Measurements from ENCODE around the gene ASCL5.

ASCL5 gene

DNA sequence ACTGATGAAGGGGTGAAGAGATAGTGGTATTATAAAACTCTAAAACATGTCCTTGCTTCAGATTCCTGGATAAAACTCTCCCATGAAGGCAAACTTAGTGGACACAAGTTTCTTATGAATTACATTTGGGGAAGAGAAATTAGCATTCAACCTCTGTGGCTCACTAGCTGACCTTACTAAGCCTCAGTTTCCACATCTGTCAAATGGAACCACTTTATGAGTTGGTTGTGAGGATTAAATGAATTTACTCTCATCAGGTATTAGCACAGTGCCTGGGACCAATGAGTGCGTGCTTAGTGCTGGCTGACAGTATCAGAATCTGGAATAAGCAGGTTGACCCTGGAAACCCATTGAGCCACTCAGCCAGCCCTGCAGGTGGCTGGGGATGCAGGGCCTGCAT, 17.3 kb downstream of the ASCL5 start:
- Histone ChIP-seq H3K9me3 (ENCODE audit: control insufficient read depth, low read length) (no peaks in the 10 kb centered on the region), H3K4me1 (ENCODE audit: control insufficient read depth, insufficient read depth, low read length, poor library complexity, severe bottlenecking) (peaks cover 3% of the 10 kb centered on the region), H3K36me3 (ENCODE audit: control insufficient read depth, insufficient read depth, low read length) (no peaks in the 10 kb centered on the region), H3K4me3 (ENCODE audit: extremely low read depth, insufficient read depth, low read length, poor library complexity, severe bottlenecking) (no peak overlapping the region), H3K27ac (ENCODE audit: low read depth, low read length, severe bottlenecking) (no peak overlapping the region)
- WGBS, 2 experiments (ENCODE audit: insufficient coverage in 2 of 2), result 100% methylated on average over 1 of the region's 1 CpG

DNA sequence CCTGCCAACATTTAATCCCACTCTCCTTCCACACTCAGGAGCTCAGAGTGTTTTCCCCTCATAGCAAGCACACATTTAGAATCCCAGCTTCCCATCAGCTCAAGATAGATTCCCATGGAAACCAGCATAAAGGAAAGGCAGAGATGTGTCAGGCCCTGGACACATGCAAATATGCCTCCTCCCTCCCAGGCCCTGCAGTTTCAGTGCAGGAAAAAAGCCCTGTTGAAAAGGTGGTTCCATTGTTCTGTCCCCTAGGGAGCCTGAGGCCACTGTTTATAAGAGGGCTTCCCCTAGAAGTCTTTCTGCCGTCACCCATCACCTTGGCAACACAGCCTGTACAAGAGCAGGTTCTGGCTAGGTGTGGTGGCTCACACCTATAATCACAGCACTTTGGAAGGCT, 18.4 kb downstream of the ASCL5 start:
- no peak overlapping the region for H3K4me3 ChIP-seq (ENCODE audit: extremely low read depth, insufficient read depth, low read length, poor library complexity, severe bottlenecking)
- 67% methylated on average over 1 of the region's 1 CpG; no CpG with 5 or more reads in 1 of the 2 experiments for WGBS, 2 experiments (ENCODE audit: insufficient coverage in 2 of 2)
- H3K4me1 ChIP-seq (ENCODE audit: control insufficient read depth, insufficient read depth, low read length, poor library complexity, severe bottlenecking), result peaks cover 3% of the 10 kb centered on the region
- no peaks in the 10 kb centered on the region for H3K9me3 ChIP-seq (ENCODE audit: control insufficient read depth, low read length)
- no peak overlapping the region for H3K27ac ChIP-seq (ENCODE audit: low read depth, low read length, severe bottlenecking)
- H3K36me3 ChIP-seq (ENCODE audit: control insufficient read depth, insufficient read depth, low read length), result no peaks in the 10 kb centered on the region

DNA sequence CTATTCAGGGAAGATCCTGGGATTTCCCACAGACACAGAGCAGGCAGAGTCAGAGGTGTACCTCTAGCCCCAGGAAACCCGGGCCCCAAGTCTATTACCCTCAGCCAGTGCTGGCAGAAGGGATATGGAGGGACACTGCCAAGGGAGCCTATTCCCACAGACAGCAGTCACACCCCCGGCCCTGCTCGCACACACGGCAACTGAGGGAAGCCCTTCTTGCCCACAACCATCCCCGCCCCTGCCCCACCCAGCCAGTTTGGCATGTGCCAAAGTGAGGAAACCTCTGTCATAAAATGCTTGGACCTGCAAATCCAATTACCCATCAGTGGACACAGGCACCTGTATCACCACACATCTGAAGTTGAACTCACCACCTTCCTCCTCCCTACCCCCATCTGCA, 21.3 kb downstream of the ASCL5 start:
- Histone ChIP-seq H3K36me3 (ENCODE audit: control insufficient read depth, insufficient read depth, low read length) (no peaks in the 10 kb centered on the region), H3K4me3 (ENCODE audit: extremely low read depth, insufficient read depth, low read length, poor library complexity, severe bottlenecking) (no peak overlapping the region), H3K9me3 (ENCODE audit: control insufficient read depth, low read length) (no peaks in the 10 kb centered on the region), H3K27ac (ENCODE audit: low read depth, low read length, severe bottlenecking) (no peak overlapping the region), H3K4me1 (ENCODE audit: control insufficient read depth, insufficient read depth, low read length, poor library complexity, severe bottlenecking) (no peaks in the 10 kb centered on the region)
- 63 to 83% methylated on average over 2 to 5 of the region's 5 CpGs for WGBS, 2 experiments (ENCODE audit: insufficient coverage in 2 of 2)

DNA sequence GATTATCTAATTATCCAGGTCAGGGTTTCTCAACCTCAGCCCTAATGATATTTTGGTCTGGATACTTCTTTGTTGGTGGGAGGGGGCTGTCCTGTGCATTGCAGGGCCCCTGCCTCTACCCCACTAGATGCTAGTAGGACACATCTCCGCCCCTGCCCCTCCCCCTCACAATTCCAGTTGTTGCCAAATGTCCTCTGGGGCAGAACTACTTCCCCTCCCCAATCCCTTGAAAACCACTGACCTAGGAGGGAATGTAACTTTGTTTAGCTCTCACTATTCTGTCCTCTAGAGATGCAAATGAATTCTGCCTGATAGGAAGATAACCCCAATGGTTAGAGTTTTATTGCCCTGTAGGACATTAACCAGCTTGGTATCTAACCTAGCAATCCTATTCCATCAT, 22.8 kb downstream of the ASCL5 start:
- 83% methylated on average over 1 of the region's 1 CpG; no CpG with 5 or more reads in 1 of the 2 experiments for WGBS, 2 experiments (ENCODE audit: insufficient coverage in 2 of 2)
- Histone ChIP-seq H3K4me3 (ENCODE audit: extremely low read depth, insufficient read depth, low read length, poor library complexity, severe bottlenecking) (no peak overlapping the region), H3K4me1 (ENCODE audit: control insufficient read depth, insufficient read depth, low read length, poor library complexity, severe bottlenecking) (no peaks in the 10 kb centered on the region), H3K36me3 (ENCODE audit: control insufficient read depth, insufficient read depth, low read length) (no peaks in the 10 kb centered on the region), H3K9me3 (ENCODE audit: control insufficient read depth, low read length) (no peaks in the 10 kb centered on the region), H3K27ac (ENCODE audit: low read depth, low read length, severe bottlenecking) (no peak overlapping the region)

DNA sequence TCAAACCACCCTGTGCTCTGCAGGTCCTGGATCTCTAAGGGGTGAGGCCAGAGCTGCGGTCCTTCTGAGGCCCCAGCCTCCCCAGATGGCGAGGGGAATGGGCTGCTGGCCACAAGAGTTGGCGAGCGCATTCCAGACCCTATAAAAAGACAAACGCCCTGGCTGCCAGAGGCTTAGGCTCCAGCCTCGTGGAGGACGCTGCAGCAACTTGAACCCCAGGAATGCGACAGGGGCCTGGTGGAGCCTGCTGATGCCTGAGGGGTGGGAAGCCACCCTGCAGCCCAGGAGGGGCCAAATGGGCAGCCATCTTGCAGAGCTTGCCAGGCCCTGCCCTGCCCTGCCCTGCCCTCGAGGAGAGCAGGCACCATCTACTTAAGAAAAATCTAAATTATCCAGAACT, 23.3 kb downstream of the ASCL5 start:
- no peak overlapping the region for H3K27ac ChIP-seq (ENCODE audit: low read depth, low read length, severe bottlenecking)
- H3K36me3 ChIP-seq (ENCODE audit: control insufficient read depth, insufficient read depth, low read length), result no peaks in the 10 kb centered on the region
- no peak overlapping the region for H3K4me3 ChIP-seq (ENCODE audit: extremely low read depth, insufficient read depth, low read length, poor library complexity, severe bottlenecking)
- H3K4me1 ChIP-seq (ENCODE audit: control insufficient read depth, insufficient read depth, low read length, poor library complexity, severe bottlenecking), result no peaks in the 10 kb centered on the region
- no peaks in the 10 kb centered on the region for H3K9me3 ChIP-seq (ENCODE audit: control insufficient read depth, low read length)
- 80 to 84% methylated on average over 5 to 7 of the region's 9 CpGs for WGBS, 2 experiments (ENCODE audit: insufficient coverage in 2 of 2)

DNA sequence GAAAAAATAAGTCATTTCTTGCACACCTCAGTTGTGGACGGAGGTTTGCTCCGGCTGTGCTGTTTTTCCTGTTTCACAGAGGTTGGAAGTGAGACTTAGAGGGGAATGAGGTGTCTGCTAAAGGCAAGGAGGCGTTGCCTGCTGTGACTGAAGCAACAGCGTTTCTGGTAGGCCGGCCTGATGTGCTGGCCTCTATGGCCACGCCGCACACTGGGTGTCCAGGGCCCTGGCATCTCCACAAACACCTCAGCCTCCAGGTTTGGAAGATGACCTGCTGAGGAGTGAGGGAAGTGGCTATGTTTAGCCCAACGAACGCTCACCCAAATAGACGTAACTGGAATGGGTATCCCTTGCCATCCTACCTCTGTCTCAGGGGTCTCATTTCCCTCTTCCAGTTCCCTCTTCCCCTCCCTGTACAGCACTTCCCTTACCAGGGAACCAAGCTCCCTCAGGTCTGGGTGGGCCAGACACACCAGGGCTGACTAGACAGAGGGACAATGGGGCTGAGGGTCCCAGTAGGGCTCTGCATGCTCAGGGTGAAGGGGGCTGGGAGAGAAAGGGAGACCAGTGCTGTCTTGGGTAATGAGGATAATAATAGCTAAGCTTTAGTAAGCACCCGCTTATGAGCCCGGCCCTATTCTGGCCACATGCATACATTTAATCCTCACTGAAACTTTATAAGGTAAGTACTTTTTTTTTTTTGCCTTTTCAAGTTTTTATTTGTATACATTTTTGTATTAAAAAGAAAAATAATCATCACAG, 26.6 kb downstream of the ASCL5 start:
- Histone ChIP-seq H3K36me3 (ENCODE audit: control insufficient read depth, insufficient read depth, low read length) (no peaks in the 10 kb centered on the region), H3K27ac (ENCODE audit: low read depth, low read length, severe bottlenecking) (no peak overlapping the region), H3K9me3 (ENCODE audit: control insufficient read depth, low read length) (no peaks in the 10 kb centered on the region), H3K4me1 (ENCODE audit: control insufficient read depth, insufficient read depth, low read length, poor library complexity, severe bottlenecking) (no peaks in the 10 kb centered on the region), H3K4me3 (ENCODE audit: extremely low read depth, insufficient read depth, low read length, poor library complexity, severe bottlenecking) (no peak overlapping the region)
- 84 to 92% methylated on average over 5 to 7 of the region's 12 CpGs for WGBS, 2 experiments (ENCODE audit: insufficient coverage in 2 of 2)

DNA sequence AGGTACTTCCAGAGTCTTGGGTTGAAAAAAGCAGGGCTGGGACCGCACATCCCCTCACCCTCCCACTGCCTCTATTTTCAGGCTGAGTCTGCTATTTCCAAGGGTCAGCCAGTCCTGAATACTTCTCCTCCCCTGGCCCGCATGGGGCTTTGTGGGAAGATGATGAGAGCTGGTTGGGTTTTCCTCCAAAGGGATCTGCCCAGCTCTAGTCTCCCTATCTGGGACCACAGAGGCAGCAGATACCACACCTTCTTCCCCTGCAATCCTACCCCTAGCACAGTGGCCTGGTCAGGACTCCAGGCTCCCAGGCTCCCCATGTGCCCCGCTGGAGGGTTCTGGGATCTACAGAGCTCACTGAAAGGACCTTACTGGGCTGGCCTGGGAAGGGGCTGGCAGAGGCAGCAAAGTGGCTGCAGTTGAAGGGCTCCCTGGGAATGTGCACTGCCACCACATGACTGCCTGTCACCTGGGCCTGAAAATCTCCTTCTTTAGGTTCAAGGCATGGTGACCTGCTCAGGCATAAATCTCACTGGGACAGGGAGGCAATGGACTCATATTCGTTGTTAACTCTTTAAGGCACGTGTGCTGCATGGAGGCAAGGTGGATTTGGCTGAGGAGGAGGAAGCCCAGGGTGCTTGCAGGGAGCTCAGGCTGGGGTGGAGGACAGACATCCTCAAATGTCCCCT, 27.8 kb downstream of the ASCL5 start:
- Histone ChIP-seq H3K4me3 (ENCODE audit: extremely low read depth, insufficient read depth, low read length, poor library complexity, severe bottlenecking) (no peak overlapping the region), H3K9me3 (ENCODE audit: control insufficient read depth, low read length) (no peaks in the 10 kb centered on the region), H3K27ac (ENCODE audit: low read depth, low read length, severe bottlenecking) (no peak overlapping the region), H3K4me1 (ENCODE audit: control insufficient read depth, insufficient read depth, low read length, poor library complexity, severe bottlenecking) (no peaks in the 10 kb centered on the region), H3K36me3 (ENCODE audit: control insufficient read depth, insufficient read depth, low read length) (no peaks in the 10 kb centered on the region)
- WGBS, 2 experiments (ENCODE audit: insufficient coverage in 2 of 2), result 82 to 91% methylated on average over 4 of the region's 5 CpGs

DNA sequence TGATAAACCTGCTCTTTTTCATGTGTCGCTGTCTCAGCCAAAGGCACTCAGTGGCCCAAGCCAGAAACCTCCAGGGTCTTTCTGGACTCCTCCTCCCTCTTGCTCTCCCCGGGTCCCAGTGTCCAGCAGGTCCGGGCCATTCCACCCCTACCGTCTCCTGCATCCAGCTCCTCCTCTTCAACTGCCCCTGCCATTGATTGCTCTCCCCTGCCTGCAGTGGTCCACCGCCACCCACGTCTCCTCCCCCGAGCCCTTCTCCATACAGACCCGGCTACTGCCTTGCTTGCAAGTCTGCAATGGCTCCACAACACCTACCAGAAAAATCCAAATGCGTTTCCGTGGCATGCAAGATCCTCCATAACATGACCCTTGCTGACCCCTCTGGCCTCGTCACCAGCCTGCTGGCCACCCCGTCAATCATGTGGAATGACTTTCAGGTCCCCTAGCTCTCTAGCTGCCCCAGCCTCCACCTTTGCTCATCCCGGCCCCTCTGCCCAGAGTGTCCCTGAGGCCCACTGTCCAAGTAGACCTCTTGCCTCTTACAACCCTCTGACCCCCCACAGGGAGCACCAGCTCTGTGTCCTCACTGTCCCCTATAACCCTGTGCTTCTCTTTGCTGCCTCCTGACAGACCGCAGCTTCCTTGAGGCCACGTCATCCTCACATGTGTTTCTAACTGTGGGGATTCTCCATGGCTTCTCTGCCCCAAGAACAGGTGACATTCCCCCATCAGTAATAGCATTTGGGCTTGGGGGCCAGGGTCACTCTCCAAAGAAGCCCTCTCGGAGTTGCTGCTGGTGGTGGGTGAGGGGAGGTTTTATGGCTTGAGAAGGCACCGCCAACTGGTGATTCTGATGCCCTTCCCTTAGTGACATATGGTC, 29.8 kb downstream of the ASCL5 start:
- H3K4me3 ChIP-seq (ENCODE audit: extremely low read depth, insufficient read depth, low read length, poor library complexity, severe bottlenecking), result no peak overlapping the region
- H3K27ac ChIP-seq (ENCODE audit: low read depth, low read length, severe bottlenecking), result no peak overlapping the region
- WGBS, 2 experiments (ENCODE audit: insufficient coverage in 2 of 2), result 81% methylated on average over 14 to 17 of the region's 17 CpGs
- no peaks in the 10 kb centered on the region for H3K9me3 ChIP-seq (ENCODE audit: control insufficient read depth, low read length)
- H3K4me1 ChIP-seq (ENCODE audit: control insufficient read depth, insufficient read depth, low read length, poor library complexity, severe bottlenecking), result no peaks in the 10 kb centered on the region
- H3K36me3 ChIP-seq (ENCODE audit: control insufficient read depth, insufficient read depth, low read length), result no peaks in the 10 kb centered on the region

DNA sequence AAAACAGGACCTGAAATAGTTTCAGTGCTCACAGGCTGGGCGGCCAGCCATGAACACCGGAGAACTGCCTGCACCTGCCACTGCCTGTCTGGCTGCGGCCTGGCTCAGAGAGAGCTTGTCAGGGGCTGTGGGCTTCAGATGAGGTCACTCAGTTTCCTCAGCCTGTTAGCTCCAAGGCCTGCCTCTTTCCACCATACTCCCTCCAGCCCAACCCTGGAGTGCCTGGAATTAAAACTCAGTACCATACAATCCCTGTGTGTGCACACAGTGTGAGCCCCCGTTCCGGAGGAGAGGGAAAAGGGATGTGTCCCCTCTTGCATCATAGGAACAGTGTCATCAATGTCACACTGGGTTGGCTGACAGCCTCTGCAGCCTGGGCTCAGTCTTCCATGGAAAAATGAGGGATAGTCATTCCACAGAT, 30.9 kb downstream of the ASCL5 start:
- H3K4me3 ChIP-seq (ENCODE audit: extremely low read depth, insufficient read depth, low read length, poor library complexity, severe bottlenecking), result no peak overlapping the region
- 78 to 95% methylated on average over 3 to 5 of the region's 5 CpGs for WGBS, 2 experiments (ENCODE audit: insufficient coverage in 2 of 2)
- H3K27ac ChIP-seq (ENCODE audit: low read depth, low read length, severe bottlenecking), result no peak overlapping the region

DNA sequence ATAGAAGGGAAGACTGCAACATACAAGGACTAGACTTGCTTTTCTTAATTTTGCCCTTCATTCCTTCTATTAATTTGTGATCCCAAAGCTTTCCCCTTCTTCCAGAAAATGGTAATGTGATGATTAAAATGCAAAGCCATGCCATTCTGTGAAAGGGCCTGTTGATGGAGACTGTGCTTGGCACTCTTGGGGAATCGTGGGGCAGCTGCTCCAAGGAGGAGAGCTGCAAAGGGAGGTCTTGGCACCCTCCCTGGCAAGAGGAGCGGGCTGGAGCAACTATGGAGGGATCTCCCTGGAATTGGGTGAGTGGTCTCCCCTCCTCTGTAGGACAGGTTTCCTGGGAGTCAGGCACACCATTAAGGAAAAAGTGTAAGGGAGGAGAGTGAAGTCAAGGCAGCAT, 31.4 kb downstream of the ASCL5 start:
- Histone ChIP-seq H3K4me1 (ENCODE audit: control insufficient read depth, insufficient read depth, low read length, poor library complexity, severe bottlenecking) (no peaks in the 10 kb centered on the region), H3K27ac (ENCODE audit: low read depth, low read length, severe bottlenecking) (no peak overlapping the region), H3K4me3 (ENCODE audit: extremely low read depth, insufficient read depth, low read length, poor library complexity, severe bottlenecking) (no peak overlapping the region), H3K9me3 (ENCODE audit: control insufficient read depth, low read length) (no peaks in the 10 kb centered on the region), H3K36me3 (ENCODE audit: control insufficient read depth, insufficient read depth, low read length) (no peaks in the 10 kb centered on the region)
- 83 to 90% methylated on average over 2 of the region's 2 CpGs for WGBS, 2 experiments (ENCODE audit: insufficient coverage in 2 of 2)

More for the DNA sequence above, 30.9 kb downstream of the ASCL5 start:
- H3K4me1 ChIP-seq (ENCODE audit: control insufficient read depth, insufficient read depth, low read length, poor library complexity, severe bottlenecking), result no peaks in the 10 kb centered on the region
- no peaks in the 10 kb centered on the region for H3K36me3 ChIP-seq (ENCODE audit: control insufficient read depth, insufficient read depth, low read length)
- no peaks in the 10 kb centered on the region for H3K9me3 ChIP-seq (ENCODE audit: control insufficient read depth, low read length)

Measured in mesodermal cell (in vitro differentiated cells).